GM21526 (cell line): Measurements from ENCODE around the gene HMGB2.

ENCODE experiments used
- ATAC-seq: cut with Tn5 transposase; IDR thresholded peaks from one replicate; pipeline ENCODE4 v1.9.1; 2021; ENCODE audit warnings: moderate library complexity; ENCODE audit not compliant: unreplicated experiment, low FRiP score

Gene HMGB2

GRCh38 chr4:173334085-173334890 lies at the start of gene HMGB2:
Gene HMGB2, minus strand, starts transcription at chr4:173334358. Its CDS starts 709 bp downstream, at chr4:173333649.
- ATAC-seq = peak; percentile 93

- no peak for ATAC-seq
Observed at GRCh38 chr4:173382349-173382748, 48.2 kb upstream of the HMGB2 start.

- no peak for ATAC-seq
Observed at GRCh38 chr4:173381610-173382009, 47.5 kb upstream of the HMGB2 start.

- ATAC-seq = no peak
Observed at GRCh38 chr4:173380987-173381386, 46.8 kb upstream of the HMGB2 start.

- no peak for ATAC-seq
Observed at GRCh38 chr4:173379929-173380328, 45.8 kb upstream of the HMGB2 start.

GRCh38 chr4:173374588-173374987 lies 40.4 kb upstream of the HMGB2 start:
- ATAC-seq = no peak

- ATAC-seq = peak; percentile 26
Observed at GRCh38 chr4:173371292-173372192, 37.4 kb upstream of the HMGB2 start.

GRCh38 chr4:173370477-173371291 lies 36.5 kb upstream of the HMGB2 start, which contains the start of gene SAP30:
Gene SAP30, plus strand, starts transcription at chr4:173370954. Its CDS starts 229 bp downstream, at chr4:173371183.
- peak; percentile 73 for ATAC-seq

GRCh38 chr4:173370130-173370476 lies 35.9 kb upstream of the HMGB2 start:
- peak; percentile 4 for ATAC-seq

- no peak for ATAC-seq
Observed at GRCh38 chr4:173367946-173368345, 33.8 kb upstream of the HMGB2 start.

- no peak for ATAC-seq
Observed at GRCh38 chr4:173367285-173367684, 33.1 kb upstream of the HMGB2 start.

- no peak for ATAC-seq
Observed at GRCh38 chr4:173365359-173365996, 31.3 kb upstream of the HMGB2 start.

- ATAC-seq = no peak
Observed at GRCh38 chr4:173362666-173363065, 28.5 kb upstream of the HMGB2 start.

GRCh38 chr4:173360587-173361221 lies 26.5 kb upstream of the HMGB2 start:
- no peak for ATAC-seq

- ATAC-seq = no peak
Observed at GRCh38 chr4:173357939-173358338, 23.8 kb upstream of the HMGB2 start.

GRCh38 chr4:173347467-173347866 lies 13.3 kb upstream of the HMGB2 start:
- ATAC-seq = no peak

- no peak for ATAC-seq
Observed at GRCh38 chr4:173346074-173346473, 11.9 kb upstream of the HMGB2 start.

GRCh38 chr4:173345648-173346047 lies 11.5 kb upstream of the HMGB2 start:
- no peak for ATAC-seq

GRCh38 chr4:173343832-173344397 lies 9.8 kb upstream of the HMGB2 start:
- no peak for ATAC-seq
